HepG2 (cell line): ENCODE results near the gene CES3. TPM values are rescaled to one million over a fixed set of nuclear protein-coding genes. Genes with fewer than 3 reads are reported as not detected.

Source experiments
- ATAC-seq: fragments of 200-7000 bp; cut with Tn5 transposase; 3 replicates; pipeline ENCODE4 v1.9.1; 2020; ENCODE audit warnings: mild to moderate bottlenecking, moderate library complexity
- BruUV-seq: library from RNA; stranded (reverse); fragments of 400-500 nt; replicated peaks from 2 replicates; lab custom pipeline; 2021; lab: Mats Ljungman, UMichigan
- CTCF ChIA-PET: fragments of 300-600 bp; formaldehyde crosslinking; extraction: SDS; loops from one replicate; lab custom pipeline; 2021; ENCODE audit warnings: low total read pairs, inconsistent platforms, low intra/inter-chr PET ratio; lab: Yijun Ruan, JAX
- POLR2A ChIA-PET: fragments of 350-600 bp; sonication (Branson Sonifier 250); formaldehyde crosslinking; loops from one replicate; lab custom pipeline; 2020; ENCODE audit warnings: antibody characterized with exemption, inconsistent platforms; lab: Yijun Ruan, JAX
- DNase-seq: peaks from one replicate; pipeline ENCODE4 v3.0.0-alpha.2; 2015; ENCODE audit warnings: low spot score
- FAIRE-seq: peaks from 3 replicates; lab custom pipeline; 2011; peaks lifted over from hg19 to GRCh38; lab: Jason Lieb, UNC
- H2AFZ ChIP-seq: one replicate; pipeline ENCODE4 v1.6.1; 2011; ENCODE audit warnings: low read length, inconsistent platforms
- H3K27ac ChIP-seq: fragments of 300-600 bp; 3 replicates; pipeline ENCODE4 v1.8.0; 2011; ENCODE audit warnings: mixed run types, mild to moderate bottlenecking, mixed read lengths, low read length, inconsistent platforms; ENCODE audit not compliant: insufficient read depth; ENCODE audit errors: extremely low read length
- H3K27me3 ChIP-seq, 2 experiments: fragments of 200-600 bp in 1 of 2; 2 replicates in 1 of 2; 3 replicates in 1 of 2; pipeline versions ENCODE4 v1.6.0 to v1.8.0; 2011; ENCODE audit warnings: low read length in 2 of 2, mild to moderate bottlenecking in 2 of 2, moderate library complexity in 2 of 2, inconsistent platforms in 1 of 2; ENCODE audit not compliant: insufficient read depth in 2 of 2, control insufficient read depth in 1 of 2
- H3K36me3 ChIP-seq, 2 experiments: fragments of 200-600 bp in 1 of 2; replicated peaks in 1 of 2; 2 replicates in 1 of 2; 3 replicates in 1 of 2; pipeline versions ENCODE4 v1.5.1 to v1.8.0; 2011; ENCODE audit warnings: low read length in 2 of 2, inconsistent platforms in 1 of 2; ENCODE audit not compliant: insufficient read depth in 2 of 2, control insufficient read depth in 1 of 2
- H3K4me1 ChIP-seq: 2 replicates; pipeline ENCODE4 v1.5.1; 2012; ENCODE audit warnings: low read length, inconsistent platforms; ENCODE audit not compliant: insufficient read depth
- H3K4me2 ChIP-seq: 2 replicates; pipeline ENCODE4 v1.6.0; 2011; ENCODE audit warnings: low read depth, low read length, inconsistent platforms
- H3K4me3 ChIP-seq, 3 experiments: fragments of 200-600 bp in 1 of 3; sonication (generic), shearing (Covaris generic) in 1 of 3; replicated peaks in 1 of 3; 2 replicates each; pipeline ENCODE4 v1.5.1; 2011 to 2016; ENCODE audit warnings: low read length in 3 of 3, inconsistent platforms in 2 of 3, low read depth in 2 of 3, mild to moderate bottlenecking in 2 of 3, control low read depth in 1 of 3, mixed read lengths in 1 of 3; ENCODE audit not compliant: insufficient read depth in 1 of 3
- H3K79me2 ChIP-seq: one replicate; pipeline ENCODE4 v1.6.1; 2011; ENCODE audit warnings: low read length, inconsistent platforms; ENCODE audit not compliant: insufficient read depth
- H3K9ac ChIP-seq: 2 replicates; pipeline ENCODE4 v1.6.0; 2011; ENCODE audit warnings: mild to moderate bottlenecking, low read depth, low read length, inconsistent platforms; ENCODE audit not compliant: insufficient read depth
- H3K9me3 ChIP-seq: 2 replicates; pipeline ENCODE4 v1.5.1; 2012; ENCODE audit warnings: mild to moderate bottlenecking, low read length
- H4K20me1 ChIP-seq: 2 replicates; pipeline ENCODE4 v1.6.0; 2011; ENCODE audit warnings: inconsistent platforms, mild to moderate bottlenecking, low read length, moderate library complexity; ENCODE audit not compliant: insufficient read depth
- AGO1 ChIP-seq: fragments of 200-400 bp; formaldehyde crosslinking; IDR thresholded peaks from 2 replicates; pipeline ENCODE4 v1.6.1; 2017; ENCODE audit warnings: mild to moderate bottlenecking, low read depth, low read length, moderate library complexity; ENCODE audit not compliant: poor library complexity, severe bottlenecking
- RBFOX2 ChIP-seq: fragments of 200-400 bp; formaldehyde crosslinking; IDR thresholded peaks from 2 replicates; pipeline ENCODE4 v1.6.1; 2017; ENCODE audit warnings: low read depth, mild to moderate bottlenecking, low read length
- REL ChIP-seq: sonication (generic); formaldehyde crosslinking; conservative IDR thresholded peaks from 2 replicates; pipeline ENCODE4 v1.8.0; 2022; ENCODE audit warnings: mild to moderate bottlenecking, missing genetic modification reagents, moderate library complexity
- SAP130 ChIP-seq: IDR thresholded peaks from 2 replicates; pipeline ENCODE4 v1.6.1; 2016; ENCODE audit warnings: low read depth
- ZFP82 ChIP-seq: sonication (generic); formaldehyde crosslinking; IDR thresholded peaks from 2 replicates; pipeline ENCODE4 v1.5.1; 2020; ENCODE audit warnings: mild to moderate bottlenecking, missing genetic modification reagents, borderline replicate concordance
- ZNF335 ChIP-seq: sonication (generic); formaldehyde crosslinking; IDR thresholded peaks from 2 replicates; pipeline ENCODE4 v1.4.0; 2020; ENCODE audit warnings: missing genetic modification reagents
- ZNF430 ChIP-seq: sonication (generic); formaldehyde crosslinking; IDR thresholded peaks from 2 replicates; pipeline ENCODE4 v1.9.0; 2021; ENCODE audit warnings: mild to moderate bottlenecking, missing genetic modification reagents
- WGBS: methylation state at CpG from one replicate; pipeline ENCODE4 v1.1.6; 2017; ENCODE audit warnings: low lambda C conversion rate; 5-methylcytosine and 5-hydroxymethylcytosine counted together
- in situ Hi-C: cut with HindIII; loops from 2 replicates; pipeline ENCODE4 v1.10.0; 2017; ENCODE audit warnings: low pct_unique_long_range_greater_than_20kb; ENCODE audit not compliant: extremely low pct_ligation_motif_present
- intact Hi-C: fragments of 100-400 bp; cut with micrococcal nuclease; formaldehyde crosslinking; loops from one replicate; pipeline ENCODE4 v1.10.0; 2022; ENCODE audit not compliant: unreplicated experiment
- polyA plus RNA-seq, 8 experiments: library from polyadenylated mRNA; depleted of rRNA in 3 of 8; stranded (reverse) in 7 of 8; unstranded in 1 of 8; fragments of >200 nt; fragmentation: Illumina TruSeq in 4 of 8; extraction: Trizol in 4 of 8; gene quantifications; 2 replicates each; pipeline versions ENCODE4 v1.2.1 to v1.2.3, GENCODE V29; 2011 to 2016; ENCODE audit warnings: low read depth in 4 of 8, missing spikeins in 1 of 8, mixed read lengths in 1 of 8; ENCODE audit not compliant: insufficient read depth in 1 of 8
- total RNA-seq, 5 experiments: library from RNA; depleted of rRNA; stranded (reverse); fragments of >200 nt; fragmentation: Illumina TruSeq; extraction: Trizol; gene quantifications; 2 replicates each; pipeline ENCODE4 v1.2.3, GENCODE V29; 2016; ENCODE audit warnings: low read depth in 1 of 5
- TF ChIP-seq, protein P1 (sequence below): sonication (generic); formaldehyde crosslinking; IDR thresholded peaks from 2 replicates; pipeline ENCODE4 v1.4.0; 2020; ENCODE audit warnings: mild to moderate bottlenecking, missing genetic modification reagents
- TF ChIP-seq, protein P2 (sequence below): sonication (generic); formaldehyde crosslinking; IDR thresholded peaks from 2 replicates; pipeline ENCODE4 v1.4.0; 2020; ENCODE audit warnings: missing genetic modification reagents, borderline replicate concordance

CES3 gene
- total and polyA plus RNA-seq, 2 of the 13 experiments (the other 11 are each of a cell fraction or from before 2014, with no cell fraction given) = 6.6 to 17.4 TPM

DNA sequence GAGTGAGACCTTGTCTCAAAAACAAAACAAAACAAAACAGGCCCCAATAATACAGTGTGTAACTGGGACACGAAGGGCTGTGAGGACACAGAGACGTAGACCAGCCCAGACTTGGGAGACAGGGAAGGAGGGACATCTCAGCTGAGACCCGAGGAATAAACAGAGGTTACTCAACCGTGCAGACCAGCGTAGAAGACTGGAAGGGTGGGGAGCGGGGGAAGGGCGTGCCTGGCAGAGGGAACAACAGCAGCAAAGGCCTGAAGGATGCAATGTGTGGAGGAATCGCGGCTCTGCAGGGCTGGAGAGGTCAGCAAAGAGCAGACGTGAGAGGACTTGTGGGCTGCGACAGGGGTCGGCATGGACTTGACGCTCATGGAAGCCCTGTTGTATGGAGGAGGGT is 15.7 kb downstream of the CES3 start:
- peaks cover 2 to 11% of the 10 kb centered on the region in 2 experiments; a peak in 3 of 5 replicates for H3K27me3 ChIP-seq
- peak; percentile 9 for ATAC-seq
- peak overlapping the region; percentile 70 for H3K4me2 ChIP-seq
- DNase-seq = no peak
- in situ Hi-C loops = loop anchor here (5.0 kb wide), 3 partner anchors 36 to 211 kb away; partner anchors contain the start of genes FBXL8 and TRADD
- intact Hi-C loops = loop anchor here (1.0 to 2.0 kb wide), 7 partner anchors 22 to 209 kb away; partner anchors contain the start of gene NOL3
- TF ChIP-seq ZNF430 (CRISPR knock-in tag) = 0 out of 2 replicates have a peak, but pooled peaks have one; percentile 9
- TF ChIP-seq SAP130 (CRISPR knock-in tag) = 0 out of 2 replicates have a peak, but pooled peaks have one; percentile 34
- no peak for TF ChIP-seq ZNF335 (CRISPR knock-in tag)
- peak; percentile 18 for TF ChIP-seq AGO1
- TF ChIP-seq REL = no peak
- no peak for TF ChIP-seq RBFOX2
- TF ChIP-seq, protein P1, sequence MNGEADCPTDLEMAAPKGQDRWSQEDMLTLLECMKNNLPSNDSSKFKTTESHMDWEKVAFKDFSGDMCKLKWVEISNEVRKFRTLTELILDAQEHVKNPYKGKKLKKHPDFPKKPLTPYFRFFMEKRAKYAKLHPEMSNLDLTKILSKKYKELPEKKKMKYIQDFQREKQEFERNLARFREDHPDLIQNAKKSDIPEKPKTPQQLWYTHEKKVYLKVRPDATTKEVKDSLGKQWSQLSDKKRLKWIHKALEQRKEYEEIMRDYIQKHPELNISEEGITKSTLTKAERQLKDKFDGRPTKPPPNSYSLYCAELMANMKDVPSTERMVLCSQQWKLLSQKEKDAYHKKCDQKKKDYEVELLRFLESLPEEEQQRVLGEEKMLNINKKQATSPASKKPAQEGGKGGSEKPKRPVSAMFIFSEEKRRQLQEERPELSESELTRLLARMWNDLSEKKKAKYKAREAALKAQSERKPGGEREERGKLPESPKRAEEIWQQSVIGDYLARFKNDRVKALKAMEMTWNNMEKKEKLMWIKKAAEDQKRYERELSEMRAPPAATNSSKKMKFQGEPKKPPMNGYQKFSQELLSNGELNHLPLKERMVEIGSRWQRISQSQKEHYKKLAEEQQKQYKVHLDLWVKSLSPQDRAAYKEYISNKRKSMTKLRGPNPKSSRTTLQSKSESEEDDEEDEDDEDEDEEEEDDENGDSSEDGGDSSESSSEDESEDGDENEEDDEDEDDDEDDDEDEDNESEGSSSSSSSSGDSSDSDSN (CRISPR knock-in tag) = 0 out of 2 replicates have a peak, but pooled peaks have one; percentile 18
- no peak for TF ChIP-seq ZFP82 (CRISPR knock-in tag)
- TF ChIP-seq, protein P2, sequence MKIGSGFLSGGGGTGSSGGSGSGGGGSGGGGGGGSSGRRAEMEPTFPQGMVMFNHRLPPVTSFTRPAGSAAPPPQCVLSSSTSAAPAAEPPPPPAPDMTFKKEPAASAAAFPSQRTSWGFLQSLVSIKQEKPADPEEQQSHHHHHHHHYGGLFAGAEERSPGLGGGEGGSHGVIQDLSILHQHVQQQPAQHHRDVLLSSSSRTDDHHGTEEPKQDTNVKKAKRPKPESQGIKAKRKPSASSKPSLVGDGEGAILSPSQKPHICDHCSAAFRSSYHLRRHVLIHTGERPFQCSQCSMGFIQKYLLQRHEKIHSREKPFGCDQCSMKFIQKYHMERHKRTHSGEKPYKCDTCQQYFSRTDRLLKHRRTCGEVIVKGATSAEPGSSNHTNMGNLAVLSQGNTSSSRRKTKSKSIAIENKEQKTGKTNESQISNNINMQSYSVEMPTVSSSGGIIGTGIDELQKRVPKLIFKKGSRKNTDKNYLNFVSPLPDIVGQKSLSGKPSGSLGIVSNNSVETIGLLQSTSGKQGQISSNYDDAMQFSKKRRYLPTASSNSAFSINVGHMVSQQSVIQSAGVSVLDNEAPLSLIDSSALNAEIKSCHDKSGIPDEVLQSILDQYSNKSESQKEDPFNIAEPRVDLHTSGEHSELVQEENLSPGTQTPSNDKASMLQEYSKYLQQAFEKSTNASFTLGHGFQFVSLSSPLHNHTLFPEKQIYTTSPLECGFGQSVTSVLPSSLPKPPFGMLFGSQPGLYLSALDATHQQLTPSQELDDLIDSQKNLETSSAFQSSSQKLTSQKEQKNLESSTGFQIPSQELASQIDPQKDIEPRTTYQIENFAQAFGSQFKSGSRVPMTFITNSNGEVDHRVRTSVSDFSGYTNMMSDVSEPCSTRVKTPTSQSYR (CRISPR knock-in tag) = peak; percentile 69; the same call in 1 of the 2 replicates
- WGBS = 14% methylated on average over 13 of the region's 13 CpGs
- no peaks in the 10 kb centered on the region for H3K9me3 ChIP-seq
- no peaks in the 10 kb centered on the region for H4K20me1 ChIP-seq
- H3K4me1 ChIP-seq = peaks cover 66% of the 10 kb centered on the region
- BruUV-seq = no TSS peak
- H2AFZ ChIP-seq = no peak overlapping the region
- no peak overlapping the region for H3K9ac ChIP-seq
- no peaks in the 10 kb centered on the region for H3K36me3 ChIP-seq
- peak overlapping the region in 1 of 3 experiments; percentile 36; a peak in 1 of 6 replicates for H3K4me3 ChIP-seq
- H3K27ac ChIP-seq = no peak overlapping the region
- ChIA-PET CTCF (interaction anchor here (0.8 to 3.5 kb wide), 8 partner anchors 16 to 208 kb away, joined by 3 to 28 read pairs (median 10); partner anchors contain the start of genes CES3, FBXL8, MATCAP1 and TRADD), POLR2A (interaction anchor here (1.4 kb wide), 1 partner anchor 16 kb away, joined by 3 read pairs; the partner anchor contains the start of gene CES3)
- H3K79me2 ChIP-seq = no peaks in the 10 kb centered on the region
- FAIRE-seq = no peak
